ENCODE measurements around the gene SGSM2.

SGSM2 gene

DNA sequence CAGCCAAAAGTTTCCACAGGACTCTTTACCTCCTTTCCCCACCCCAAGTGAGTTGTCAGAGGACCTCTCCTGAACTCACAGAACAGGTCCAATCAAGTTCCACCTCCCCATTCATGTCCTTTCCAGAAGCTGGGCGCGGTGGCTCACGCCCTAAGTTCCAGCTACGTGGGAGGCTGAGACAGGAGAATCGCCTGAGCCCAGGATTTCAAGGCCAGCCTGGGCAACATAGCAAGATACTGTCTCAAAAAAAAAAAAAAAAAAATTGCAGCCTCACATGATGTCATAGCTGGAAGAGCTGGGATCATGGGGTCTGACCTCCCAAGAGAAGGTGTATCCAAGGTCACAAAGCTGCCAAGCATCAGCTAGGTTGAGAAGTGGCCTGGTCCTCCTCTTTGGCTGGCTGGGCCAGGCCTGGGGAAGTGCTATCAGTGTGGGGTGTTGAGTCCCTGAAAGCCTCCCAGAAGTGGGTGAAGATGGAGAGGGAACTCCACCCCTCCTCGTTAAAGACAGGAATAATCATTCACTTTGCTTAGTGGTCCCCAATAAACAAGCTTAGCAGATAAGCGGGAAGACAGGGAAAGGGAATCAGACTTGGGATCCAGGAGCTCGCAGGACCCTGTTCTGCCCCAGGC is 69.1 kb downstream of the SGSM2 start:
- Histone ChIP-seq H3K27ac (no peak overlapping the region), H3K36me3 (ENCODE audit: insufficient read depth, low read length) (no peaks in the 10 kb centered on the region), H3K4me3 (no peak overlapping the region), H3K9me3 (ENCODE audit: low read depth, low read length) (no peaks in the 10 kb centered on the region), H3K9ac (ENCODE audit: insufficient read length) (no peak overlapping the region)
- TF ChIP-seq FOXP2 (optimal IDR thresholded peaks at IDR 0.05; ENCODE audit: control extremely low read depth, extremely low read length, insufficient read depth) (no peak), EZH2 (IDR thresholded peaks at IDR 0.05) (no peak), POLR2AphosphoS5 (IDR thresholded peaks at IDR 0.05; ENCODE audit: borderline replicate concordance, low read depth, low read length) (no peak)
- DNase-seq (ENCODE audit: low read depth, low spot score), result no peak

DNA sequence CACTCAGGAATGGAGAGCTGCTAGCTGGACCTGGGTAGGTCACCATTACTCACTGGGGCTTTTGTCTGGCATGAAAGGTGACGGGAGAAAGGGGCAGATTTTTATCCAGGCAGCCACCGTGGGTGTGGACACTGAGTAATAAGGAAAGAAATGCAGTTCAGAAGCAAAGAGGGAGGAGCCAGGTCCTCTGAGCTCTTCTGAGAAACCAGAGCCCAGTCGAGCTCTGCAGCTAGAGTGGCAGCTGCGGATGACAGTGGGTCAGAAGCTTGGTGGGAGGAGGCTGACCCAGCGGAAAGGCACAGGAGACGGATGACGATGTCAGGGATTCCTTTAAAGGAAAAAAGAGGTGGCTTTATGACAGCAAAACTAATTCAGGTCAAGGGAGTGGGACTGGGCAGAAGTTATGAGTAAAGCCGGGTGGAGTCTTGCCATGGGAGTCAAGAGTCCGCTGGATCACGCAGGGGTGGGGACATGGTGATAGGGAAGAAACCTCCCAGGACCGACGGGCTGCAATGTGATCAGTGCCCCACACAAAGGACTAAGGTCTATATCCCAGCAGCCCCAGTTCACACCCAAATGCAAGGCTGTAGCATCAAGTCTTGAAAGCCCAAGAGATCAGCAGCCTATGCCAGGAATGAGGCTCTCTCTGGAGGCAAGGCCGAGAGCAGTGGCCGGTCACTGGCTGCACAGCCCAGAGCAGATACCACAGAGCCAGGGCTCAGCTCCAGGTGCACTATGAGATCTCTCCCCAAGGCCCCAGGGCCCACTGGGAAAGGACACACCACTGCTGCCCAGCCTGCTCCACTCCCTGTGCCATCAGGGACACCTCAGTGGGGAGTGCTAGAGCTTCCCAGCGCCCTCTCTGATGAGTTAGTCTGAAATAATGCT is 69.8 kb downstream of the SGSM2 start:
- Histone ChIP-seq H3K36me3 (ENCODE audit: insufficient read depth, low read length) (no peaks in the 10 kb centered on the region), H3K4me3 (no peak overlapping the region), H3K27ac (no peak overlapping the region), H3K9me3 (ENCODE audit: low read depth, low read length) (no peaks in the 10 kb centered on the region), H3K9ac (ENCODE audit: insufficient read length) (no peak overlapping the region)
- TF ChIP-seq FOXP2 (optimal IDR thresholded peaks at IDR 0.05; ENCODE audit: control extremely low read depth, extremely low read length, insufficient read depth), result no peak
- no peak for TF ChIP-seq POLR2AphosphoS5 (IDR thresholded peaks at IDR 0.05; ENCODE audit: borderline replicate concordance, low read depth, low read length)
- no peak for TF ChIP-seq EZH2 (IDR thresholded peaks at IDR 0.05)
- no peak for DNase-seq (ENCODE audit: low read depth, low spot score)

DNA sequence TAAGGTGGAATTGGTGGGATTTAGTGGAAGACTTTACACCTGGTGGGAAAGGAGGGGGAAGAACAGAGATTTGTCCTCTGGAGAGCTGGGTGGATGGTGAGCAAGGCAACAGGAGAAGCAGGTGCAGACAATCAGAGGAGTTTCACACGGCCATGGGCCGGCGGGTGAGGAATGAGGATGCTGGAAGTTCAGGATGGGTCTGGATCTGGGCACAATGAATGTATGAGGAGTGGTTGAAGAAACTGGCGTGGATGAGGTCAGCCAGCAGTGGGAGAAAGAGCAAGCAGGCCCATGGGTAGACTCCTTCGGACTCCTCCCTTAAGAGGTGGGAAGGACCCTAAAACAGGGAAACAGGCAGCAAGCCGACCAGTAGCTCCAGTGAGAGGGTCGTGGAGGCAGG is 73.7 kb downstream of the SGSM2 start:
- no peak for DNase-seq (ENCODE audit: low read depth, low spot score)
- TF ChIP-seq FOXP2 (optimal IDR thresholded peaks at IDR 0.05; ENCODE audit: control extremely low read depth, extremely low read length, insufficient read depth) (no peak), POLR2AphosphoS5 (IDR thresholded peaks at IDR 0.05; ENCODE audit: borderline replicate concordance, low read depth, low read length) (no peak), EZH2 (IDR thresholded peaks at IDR 0.05) (no peak)

DNA sequence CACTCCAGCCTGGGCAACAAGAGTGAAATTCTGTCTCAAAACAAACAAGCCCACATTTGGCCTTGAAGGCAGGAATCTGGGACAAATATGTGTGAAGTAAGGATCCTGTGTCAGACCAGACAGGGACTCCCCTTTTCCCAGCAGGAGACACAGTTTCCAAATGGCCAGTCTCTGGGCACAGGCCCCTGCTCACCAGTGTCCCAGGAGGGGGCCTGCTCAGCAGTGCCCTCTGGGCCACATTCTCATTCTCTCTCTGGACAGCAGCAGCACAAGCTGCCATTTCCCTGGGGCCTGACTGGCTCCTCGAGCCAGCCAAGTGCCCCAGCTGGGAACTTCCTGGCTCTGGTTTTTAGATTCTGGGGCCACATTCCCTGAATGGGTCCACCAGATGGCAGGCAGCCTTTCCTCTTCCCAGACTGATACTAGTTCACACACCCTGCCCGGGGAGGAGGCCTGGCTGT is 75.3 kb downstream of the SGSM2 start:
- no peaks in the 10 kb centered on the region for H3K9me3 ChIP-seq (ENCODE audit: low read depth, low read length)
- peaks cover 14% of the 10 kb centered on the region; the same call in 1 of the 2 replicates for H3K36me3 ChIP-seq (ENCODE audit: insufficient read depth, low read length)
- no peak overlapping the region for H3K4me3 ChIP-seq
- H3K9ac ChIP-seq (ENCODE audit: insufficient read length), result peak overlapping the region; percentile 20
- DNase-seq (ENCODE audit: low read depth, low spot score), result no peak
- peak overlapping the region; percentile 57 for H3K27ac ChIP-seq
- no peak for TF ChIP-seq EZH2 (IDR thresholded peaks at IDR 0.05)
- TF ChIP-seq POLR2AphosphoS5 (IDR thresholded peaks at IDR 0.05; ENCODE audit: borderline replicate concordance, low read depth, low read length), result no peak
- TF ChIP-seq FOXP2 (optimal IDR thresholded peaks at IDR 0.05; ENCODE audit: control extremely low read depth, extremely low read length, insufficient read depth), result no peak

More for the DNA sequence above, 73.7 kb downstream of the SGSM2 start:
- no peaks in the 10 kb centered on the region for H3K9me3 ChIP-seq (ENCODE audit: low read depth, low read length)
- no peak overlapping the region for H3K4me3 ChIP-seq
- peaks cover 14% of the 10 kb centered on the region; the same call in 1 of the 2 replicates for H3K36me3 ChIP-seq (ENCODE audit: insufficient read depth, low read length)
- H3K27ac ChIP-seq, result no peak overlapping the region
- no peak overlapping the region for H3K9ac ChIP-seq (ENCODE audit: insufficient read length)

DNA sequence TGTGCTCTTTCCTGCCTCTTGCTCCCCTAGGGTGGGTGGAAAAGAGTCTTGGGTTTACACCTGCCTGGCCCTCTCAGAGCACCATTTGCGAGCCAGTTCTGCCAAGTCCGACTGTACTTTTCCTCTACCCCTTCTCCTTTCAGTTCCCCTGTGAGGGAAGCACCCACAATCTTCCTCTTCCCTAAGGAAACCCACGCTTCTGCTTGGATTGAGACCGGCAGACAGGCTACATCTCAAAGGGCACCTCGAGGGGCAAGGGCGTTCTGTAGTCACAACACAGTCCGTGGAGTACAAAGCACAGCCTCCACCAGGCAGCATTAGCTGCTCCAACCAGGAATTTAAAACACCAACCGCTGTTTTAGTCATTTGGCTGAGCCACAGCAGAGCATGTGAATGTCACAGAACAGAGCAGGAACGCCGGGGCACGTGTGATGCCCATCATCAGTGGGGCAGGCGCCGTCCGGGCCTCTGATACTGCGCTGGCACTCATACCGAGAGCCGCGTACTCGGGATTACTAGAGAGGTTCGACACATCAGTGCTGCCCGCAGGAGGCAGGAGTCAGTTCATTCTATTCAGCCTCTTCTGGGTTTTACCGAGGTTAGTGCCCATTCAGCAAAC is 77.3 kb downstream of the SGSM2 start:
- Histone ChIP-seq H3K9me3 (ENCODE audit: low read depth, low read length) (no peaks in the 10 kb centered on the region), H3K4me3 (no peak overlapping the region), H3K27ac (no peak overlapping the region), H3K36me3 (ENCODE audit: insufficient read depth, low read length) (peaks cover 23% of the 10 kb centered on the region; the same call in 1 of the 2 replicates), H3K9ac (ENCODE audit: insufficient read length) (no peak overlapping the region)
- DNase-seq (ENCODE audit: low read depth, low spot score), result no peak
- no peak for TF ChIP-seq EZH2 (IDR thresholded peaks at IDR 0.05)
- no peak for TF ChIP-seq POLR2AphosphoS5 (IDR thresholded peaks at IDR 0.05; ENCODE audit: borderline replicate concordance, low read depth, low read length)
- TF ChIP-seq FOXP2 (optimal IDR thresholded peaks at IDR 0.05; ENCODE audit: control extremely low read depth, extremely low read length, insufficient read depth), result no peak

DNA sequence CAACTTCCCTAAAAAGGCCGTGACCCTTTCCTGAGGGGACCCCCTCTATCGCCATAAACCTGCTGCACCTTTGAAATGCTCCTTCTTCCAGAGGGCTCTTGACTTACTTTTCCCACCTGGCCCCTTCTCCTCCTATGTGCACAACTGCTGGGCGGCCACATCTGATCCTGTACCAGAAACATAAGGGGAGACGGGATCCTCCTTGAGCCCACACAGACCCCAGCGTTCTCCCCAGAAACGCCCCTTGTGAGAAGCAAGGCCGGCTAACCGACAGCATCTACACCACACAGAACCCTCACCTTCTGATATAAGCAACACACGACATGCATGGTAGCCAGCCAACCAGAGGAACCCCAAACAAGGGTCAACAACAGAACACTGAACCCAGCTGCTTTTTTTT is 77.8 kb downstream of the SGSM2 start:
- no peak overlapping the region for H3K9ac ChIP-seq (ENCODE audit: insufficient read length)
- no peak for DNase-seq (ENCODE audit: low read depth, low spot score)
- peaks cover 29% of the 10 kb centered on the region; the same call in 1 of the 2 replicates for H3K36me3 ChIP-seq (ENCODE audit: insufficient read depth, low read length)
- no peak for TF ChIP-seq POLR2AphosphoS5 (IDR thresholded peaks at IDR 0.05; ENCODE audit: borderline replicate concordance, low read depth, low read length)
- TF ChIP-seq FOXP2 (optimal IDR thresholded peaks at IDR 0.05; ENCODE audit: control extremely low read depth, extremely low read length, insufficient read depth), result no peak
- TF ChIP-seq EZH2 (IDR thresholded peaks at IDR 0.05), result no peak
- no peak overlapping the region for H3K4me3 ChIP-seq
- H3K27ac ChIP-seq, result no peak overlapping the region
- H3K9me3 ChIP-seq (ENCODE audit: low read depth, low read length), result no peaks in the 10 kb centered on the region

DNA sequence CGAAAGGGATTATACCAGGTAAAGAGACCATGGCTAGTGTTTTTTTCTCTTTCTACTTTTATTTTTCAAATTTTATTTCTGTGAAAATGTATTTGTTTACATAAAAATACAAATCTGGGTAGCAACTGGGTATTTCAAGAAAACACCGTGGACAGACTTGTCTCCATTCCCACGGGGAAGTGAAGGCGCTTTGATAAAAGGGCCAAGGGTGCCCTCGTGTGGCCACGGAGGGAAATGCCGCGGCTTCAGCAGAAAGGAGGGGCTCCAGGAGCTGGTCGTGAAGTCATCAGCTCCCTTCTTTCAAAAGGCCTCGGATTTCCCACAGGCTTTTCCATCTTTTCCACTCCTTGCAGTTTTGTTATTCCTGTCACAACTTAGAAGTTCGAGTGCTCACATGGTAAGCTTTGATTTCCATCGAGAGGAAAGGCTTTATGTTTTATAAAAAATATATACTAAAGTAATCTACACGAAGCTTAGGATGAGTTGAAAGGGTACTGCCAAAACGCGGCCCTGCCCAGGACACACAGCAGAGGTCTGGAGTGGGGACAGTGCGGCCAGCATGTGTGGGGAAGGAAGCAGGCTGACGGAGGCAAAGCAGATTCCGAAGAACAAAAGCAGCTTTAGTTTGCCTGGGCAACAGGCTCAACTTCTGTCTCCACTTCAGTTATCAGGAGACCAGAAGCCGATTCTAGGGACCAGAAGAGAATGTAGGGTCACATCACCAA is 78.9 kb downstream of the SGSM2 start:
- no peak overlapping the region for H3K4me3 ChIP-seq
- no peak for TF ChIP-seq EZH2 (IDR thresholded peaks at IDR 0.05)
- TF ChIP-seq POLR2AphosphoS5 (IDR thresholded peaks at IDR 0.05; ENCODE audit: borderline replicate concordance, low read depth, low read length), result no peak
- H3K9ac ChIP-seq (ENCODE audit: insufficient read length), result no peak overlapping the region
- H3K36me3 ChIP-seq (ENCODE audit: insufficient read depth, low read length), result peaks cover 33% of the 10 kb centered on the region; the same call in 1 of the 2 replicates
- no peaks in the 10 kb centered on the region for H3K9me3 ChIP-seq (ENCODE audit: low read depth, low read length)
- no peak overlapping the region for H3K27ac ChIP-seq
- no peak for DNase-seq (ENCODE audit: low read depth, low spot score)
